Fibroblast of mammary gland (primary cell): ENCODE measurements around the gene RAPGEF4.
A peak's percentile ranks its signal among the peaks of the same experiment; 100 is the strongest.
"Not testable (repeated sequence)": the region's sequence is repeated elsewhere in the genome, so short reads cannot be mapped to it uniquely, and the experiment has no call there.

Experiments used
- DNase-seq: peaks from one replicate; pipeline ENCODE4 v3.0.0-alpha.2; 2010; ENCODE audit warnings: low read depth
- H3K4me3 ChIP-seq: 2 replicates; pipeline ENCODE4 v1.5.1; 2011; ENCODE audit warnings: low read depth, mild to moderate bottlenecking, low read length, moderate library complexity; ENCODE audit not compliant: control insufficient read depth
- CTCF ChIP-seq: conservative IDR thresholded peaks from 2 replicates; pipeline ENCODE4 v1.5.1; 2011; ENCODE audit warnings: low read depth, low read length, inconsistent platforms; ENCODE audit not compliant: control insufficient read depth, insufficient read depth

RAPGEF4 gene

GRCh38 chr2:173028671-173029070 is 293.0 kb downstream of the RAPGEF4 start:
- no peak for TF ChIP-seq CTCF

DNA sequence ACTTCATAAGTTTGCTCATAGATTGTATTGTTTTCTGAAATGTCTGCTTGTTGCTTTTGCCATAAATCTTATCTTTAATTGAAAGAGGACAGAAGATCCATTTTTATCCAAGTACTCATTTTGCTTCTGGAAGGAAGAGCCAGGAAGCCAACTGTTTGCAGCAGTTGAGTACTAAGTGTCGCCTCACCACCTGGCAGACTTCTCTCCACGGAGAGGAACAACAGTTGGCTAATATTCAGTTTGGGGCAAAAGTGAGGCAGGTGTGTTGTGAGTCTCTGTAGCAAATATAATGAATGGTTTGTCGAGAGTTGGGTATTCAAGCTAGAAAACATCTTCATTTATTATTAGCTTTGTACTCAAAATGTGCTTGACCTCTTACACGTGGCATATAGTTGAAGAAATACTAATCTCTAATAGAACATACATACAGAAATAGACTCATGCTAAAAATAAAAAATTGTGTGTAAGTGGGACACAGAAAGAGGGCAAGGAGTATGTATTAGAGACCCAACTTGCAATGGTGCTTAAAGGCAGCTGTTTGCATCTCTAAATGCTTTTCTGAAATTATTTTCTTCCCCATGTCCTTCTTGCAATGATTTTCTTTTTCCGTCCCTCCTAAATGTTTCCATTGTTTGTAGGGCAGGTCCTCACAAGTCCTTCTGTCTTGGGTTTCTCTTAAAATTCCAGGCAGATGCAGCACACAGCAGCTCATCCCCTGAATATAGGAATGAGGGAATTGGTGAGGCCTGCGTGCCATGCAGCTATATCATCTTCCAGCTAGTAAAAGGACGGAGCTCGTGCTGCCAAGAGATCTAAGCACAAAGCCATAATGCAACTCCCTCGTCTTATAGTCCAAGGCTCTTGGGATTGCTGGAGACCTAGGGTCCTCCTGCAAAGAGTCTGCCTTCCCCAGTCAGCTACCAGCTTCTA is 295.2 kb downstream of the RAPGEF4 start:
- no peak for DNase-seq
- H3K4me3 ChIP-seq: no peak overlapping the region
- TF ChIP-seq CTCF: no peak

More at GRCh38 chr2:173028671-173029070, 293.0 kb downstream of the RAPGEF4 start:
- DNase-seq: peak; percentile 29
- no peak overlapping the region for H3K4me3 ChIP-seq

- TF ChIP-seq CTCF: no peak
- DNase-seq: no peak
Measured at GRCh38 chr2:173032032-173032431, 296.4 kb downstream of the RAPGEF4 start.

GRCh38 chr2:173033084-173033483 is 297.4 kb downstream of the RAPGEF4 start:
- no peak for TF ChIP-seq CTCF
- H3K4me3 ChIP-seq: no peak overlapping the region
- peak; percentile 93 for DNase-seq

More at GRCh38 chr2:173032032-173032431, 296.4 kb downstream of the RAPGEF4 start:
- H3K4me3 ChIP-seq: no peak overlapping the region

- no peak for TF ChIP-seq CTCF
- DNase-seq: no peak
- no peak overlapping the region for H3K4me3 ChIP-seq
Measured at GRCh38 chr2:173034143-173034542, 298.5 kb downstream of the RAPGEF4 start.

DNA sequence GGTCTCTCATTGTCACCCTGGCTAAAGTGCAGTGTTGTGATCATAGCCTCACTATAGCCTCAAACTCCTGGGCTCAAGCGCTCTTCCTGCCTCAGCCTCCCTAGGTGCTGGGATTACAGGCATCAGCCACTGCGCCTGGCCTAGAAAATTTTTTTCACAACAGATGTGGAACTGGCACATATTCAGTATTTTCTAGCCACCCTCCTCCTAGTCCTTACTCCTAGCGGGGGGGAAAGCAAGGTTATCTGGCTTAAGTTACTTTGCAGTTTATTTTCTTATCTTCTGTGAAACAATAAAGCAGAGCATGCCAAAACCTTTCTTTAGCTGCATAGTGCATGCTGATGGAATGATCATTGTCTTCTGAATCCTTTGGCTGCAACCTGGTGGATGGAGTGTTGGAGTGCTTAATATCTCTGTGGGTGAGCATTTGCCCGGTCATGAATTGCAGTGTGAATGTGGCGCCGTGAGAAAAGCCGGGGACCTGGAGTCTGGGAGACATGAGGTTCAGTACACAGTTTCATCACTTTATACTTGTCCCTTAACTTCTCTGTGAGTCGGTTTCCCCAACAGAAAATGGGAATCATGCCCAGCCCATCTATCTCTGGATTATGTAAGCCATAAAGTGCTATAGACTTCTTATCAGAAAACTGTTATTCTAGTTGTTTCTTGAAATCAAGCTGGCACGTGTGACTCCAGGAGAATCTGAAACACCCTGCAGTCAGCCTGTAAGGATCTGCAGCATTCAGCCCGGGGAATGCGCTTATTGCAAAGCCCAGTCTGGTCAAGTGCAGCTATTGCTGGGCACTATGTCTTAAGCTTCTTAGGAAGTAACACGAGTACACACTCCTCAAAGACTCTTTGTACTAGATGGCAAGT is 301.8 kb downstream of the RAPGEF4 start:
- no peak overlapping the region for H3K4me3 ChIP-seq
- no peak for TF ChIP-seq CTCF
- no peak for DNase-seq

GRCh38 chr2:173038257-173038656 is 302.6 kb downstream of the RAPGEF4 start:
- DNase-seq, H3K4me3 ChIP-seq: not testable (repeated sequence)
